Lung (tissue), 12 donors: ENCODE data around the gene TMEM95. TPM values are rescaled to one million over a fixed set of nuclear protein-coding genes. Genes with fewer than 3 reads are reported as not detected.
A peak's percentile ranks its signal among the peaks of the same experiment; 100 is the strongest.

Experiments
- ATAC-seq: fragments of 200-7000 bp; cut with Tn5 transposase; one replicate; pipeline ENCODE4 v1.9.1; 2020; ENCODE audit warnings: moderate number of reproducible peaks; ENCODE audit not compliant: insufficient read depth, low FRiP score
- DNase-seq, 3 donors: peaks; one replicate each; pipeline ENCODE4 v3.0.0-alpha.2; 2013 to 2017
- H3K27ac ChIP-seq, 2 donors: one replicate each; pipeline ENCODE4 v1.5.1; 2013; ENCODE audit warnings: mild to moderate bottlenecking in 2 of 2, moderate library complexity in 2 of 2, control low read depth in 1 of 2, inconsistent platforms in 1 of 2, low read depth in 1 of 2, low read length in 1 of 2
- H3K27me3 ChIP-seq, 3 donors: one replicate each; pipeline ENCODE4 v1.5.1; 2013; ENCODE audit warnings: low read length in 2 of 3; ENCODE audit not compliant: control insufficient read depth in 3 of 3, insufficient read depth in 3 of 3
- H3K36me3 ChIP-seq, 4 donors: one replicate each; pipeline ENCODE4 v1.5.1; 2013; ENCODE audit warnings: low read length in 4 of 4, mild to moderate bottlenecking in 1 of 4, moderate library complexity in 1 of 4; ENCODE audit not compliant: control insufficient read depth in 4 of 4, insufficient read depth in 4 of 4
- H3K4me1 ChIP-seq, 5 donors: one replicate each; pipeline ENCODE4 v1.5.1; 2013; ENCODE audit warnings: low read length in 5 of 5, mild to moderate bottlenecking in 2 of 5, moderate library complexity in 1 of 5; ENCODE audit not compliant: control insufficient read depth in 5 of 5, insufficient read depth in 5 of 5
- H3K4me3 ChIP-seq: one replicate; pipeline ENCODE4 v1.5.1; 2013; ENCODE audit warnings: mild to moderate bottlenecking, control low read depth, moderate library complexity
- H3K9ac ChIP-seq, 2 donors: one replicate each; pipeline ENCODE4 v1.5.1; 2013; ENCODE audit warnings: low read length in 2 of 2, control low read depth in 1 of 2; ENCODE audit not compliant: insufficient read depth in 1 of 2
- H3K9me3 ChIP-seq, 4 donors: one replicate each; pipeline ENCODE4 v1.5.1; 2013; ENCODE audit warnings: low read length in 3 of 4, mild to moderate bottlenecking in 1 of 4, moderate library complexity in 1 of 4; ENCODE audit not compliant: control insufficient read depth in 4 of 4, insufficient read depth in 3 of 4
- WGBS, 2 donors: extraction: QIAGEN DNeasy Blood & Tissue Kit; methylation state at CpG; one replicate each; pipeline ENCODE4 v1.1.7; 2013; 5-methylcytosine and 5-hydroxymethylcytosine counted together
- polyA plus RNA-seq, 2 donors: library from polyadenylated mRNA; stranded (reverse); fragments of 200-250 nt; gene quantifications; one replicate each; pipeline ENCODE4 v1.2.1, GENCODE V29; 2013
- total RNA-seq, 2 donors: library from RNA; depleted of rRNA in 1 of 2; stranded (reverse); fragments of >200 nt in 1 of 2; gene quantifications; one replicate each; pipeline ENCODE4 v1.2.1, GENCODE V29; 2014 to 2021
- TF ChIP-seq, protein P1 (sequence below): IDR thresholded peaks from 2 replicates; pipeline ENCODE4 v1.5.1; 2012; ENCODE audit warnings: mild to moderate bottlenecking; ENCODE audit errors: control extremely low read depth, extremely low read depth
- donor health status: control.
- donor health status: control.
- donor health status: Bipolar disorder and iron deficiency.
- donor health status: healthy.
- donor health status: DM: yes; HTN: yes; CAD: no.

The TMEM95 gene
- total and polyA plus RNA-seq, 4 donors = not detected

DNA sequence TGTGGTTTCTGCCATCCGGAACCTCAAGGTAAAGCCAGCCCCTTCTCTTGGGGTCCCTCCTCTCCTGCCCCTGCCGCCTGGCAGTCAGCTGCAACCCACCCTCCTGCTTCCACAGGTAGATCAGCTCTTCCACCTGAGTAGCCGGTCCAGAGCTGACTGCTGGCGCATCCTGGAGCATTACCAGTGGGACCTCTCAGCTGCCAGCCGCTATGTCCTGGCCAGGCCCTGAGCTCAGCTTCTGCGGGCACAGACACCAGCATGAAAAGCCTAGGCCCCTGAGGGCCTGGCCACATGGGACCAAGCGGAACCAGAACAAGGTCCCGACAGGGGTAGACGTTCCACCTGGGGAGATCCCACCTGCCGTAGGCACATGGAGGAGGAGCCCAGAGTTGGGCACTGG is 33.9 kb downstream of the TMEM95 start:
- WGBS, 2 donors = 96% methylated on average over 9 to 10 of the region's 10 CpGs
- H3K9ac ChIP-seq = no peak overlapping the region
- no peak for DNase-seq
- TF ChIP-seq, protein P1, sequence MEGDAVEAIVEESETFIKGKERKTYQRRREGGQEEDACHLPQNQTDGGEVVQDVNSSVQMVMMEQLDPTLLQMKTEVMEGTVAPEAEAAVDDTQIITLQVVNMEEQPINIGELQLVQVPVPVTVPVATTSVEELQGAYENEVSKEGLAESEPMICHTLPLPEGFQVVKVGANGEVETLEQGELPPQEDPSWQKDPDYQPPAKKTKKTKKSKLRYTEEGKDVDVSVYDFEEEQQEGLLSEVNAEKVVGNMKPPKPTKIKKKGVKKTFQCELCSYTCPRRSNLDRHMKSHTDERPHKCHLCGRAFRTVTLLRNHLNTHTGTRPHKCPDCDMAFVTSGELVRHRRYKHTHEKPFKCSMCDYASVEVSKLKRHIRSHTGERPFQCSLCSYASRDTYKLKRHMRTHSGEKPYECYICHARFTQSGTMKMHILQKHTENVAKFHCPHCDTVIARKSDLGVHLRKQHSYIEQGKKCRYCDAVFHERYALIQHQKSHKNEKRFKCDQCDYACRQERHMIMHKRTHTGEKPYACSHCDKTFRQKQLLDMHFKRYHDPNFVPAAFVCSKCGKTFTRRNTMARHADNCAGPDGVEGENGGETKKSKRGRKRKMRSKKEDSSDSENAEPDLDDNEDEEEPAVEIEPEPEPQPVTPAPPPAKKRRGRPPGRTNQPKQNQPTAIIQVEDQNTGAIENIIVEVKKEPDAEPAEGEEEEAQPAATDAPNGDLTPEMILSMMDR = no peak
- peaks cover 0 to 37% (median 19%) of the 10 kb centered on the region in 4 donors for H3K36me3 ChIP-seq
- H3K4me1 ChIP-seq = peaks cover 0 to 16% (median 4%) of the 10 kb centered on the region in 5 donors
- H3K9me3 ChIP-seq = peaks cover 0 to 4% (median 0%) of the 10 kb centered on the region in 4 donors
- no peaks in the 10 kb centered on the region for H3K27me3 ChIP-seq
- H3K27ac ChIP-seq = no peak overlapping the region
- no peak for ATAC-seq
- H3K4me3 ChIP-seq = no peak overlapping the region

DNA sequence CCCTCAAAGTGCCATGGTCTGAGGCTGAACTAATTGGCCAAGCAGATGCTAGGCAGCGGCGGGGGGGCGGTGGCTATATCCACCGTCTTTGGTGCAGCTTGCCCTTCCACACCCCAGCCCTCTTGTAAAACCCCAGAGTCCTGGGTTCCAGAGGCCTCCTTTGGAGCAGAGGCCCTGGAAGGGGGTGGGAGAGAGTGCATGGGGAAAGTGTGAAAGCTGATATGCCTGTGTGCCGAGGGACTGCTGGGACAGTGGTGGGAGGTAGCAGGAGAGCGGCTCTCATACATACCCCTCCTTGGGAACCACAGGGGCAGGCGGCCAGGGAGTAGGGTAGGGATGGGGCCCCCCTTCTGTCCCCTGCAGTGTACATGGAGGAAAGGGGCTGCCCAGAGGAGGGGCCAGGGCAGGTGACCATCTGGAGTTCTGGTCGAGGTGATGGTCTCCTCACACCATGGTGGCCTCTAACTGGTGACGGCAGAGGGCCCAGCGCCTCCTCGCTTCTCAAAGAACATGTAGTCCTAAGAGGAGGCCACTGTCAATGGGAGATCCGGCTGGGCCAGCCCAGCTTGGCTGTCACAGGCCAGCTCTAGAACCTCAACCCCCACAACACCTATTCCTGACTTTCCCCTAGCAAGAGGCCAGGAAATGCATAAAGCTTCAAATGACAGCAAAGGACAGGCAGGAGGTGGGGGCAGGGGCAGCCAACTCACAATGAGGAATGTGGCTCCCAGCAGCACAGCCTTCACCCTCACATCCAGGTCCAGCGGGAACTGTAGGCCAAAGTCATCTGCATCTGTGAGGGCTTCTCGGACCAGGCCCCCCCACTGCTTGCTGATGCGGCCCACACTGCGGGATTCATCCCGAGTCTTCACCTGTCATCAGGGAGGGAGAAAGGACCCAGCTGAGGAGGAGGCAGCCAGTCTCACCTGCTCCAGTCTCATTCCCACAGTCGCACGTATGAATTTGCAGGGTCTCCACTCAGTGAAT is 35.3 kb downstream of the TMEM95 start:
- DNase-seq (no peak), ATAC-seq (no peak)
- Histone ChIP-seq H3K36me3 (peaks cover 0 to 34% (median 19%) of the 10 kb centered on the region in 4 donors), H3K4me1 (peaks cover 0 to 13% (median 3%) of the 10 kb centered on the region in 5 donors), H3K27ac (no peak overlapping the region), H3K4me3 (no peak overlapping the region), H3K9me3 (peaks cover 0 to 4% (median 0%) of the 10 kb centered on the region in 4 donors), H3K9ac (no peak overlapping the region), H3K27me3 (no peaks in the 10 kb centered on the region)
- TF ChIP-seq, protein P1 = no peak
- WGBS, 2 donors = 91% methylated on average over 19 of the region's 19 CpGs

DNA sequence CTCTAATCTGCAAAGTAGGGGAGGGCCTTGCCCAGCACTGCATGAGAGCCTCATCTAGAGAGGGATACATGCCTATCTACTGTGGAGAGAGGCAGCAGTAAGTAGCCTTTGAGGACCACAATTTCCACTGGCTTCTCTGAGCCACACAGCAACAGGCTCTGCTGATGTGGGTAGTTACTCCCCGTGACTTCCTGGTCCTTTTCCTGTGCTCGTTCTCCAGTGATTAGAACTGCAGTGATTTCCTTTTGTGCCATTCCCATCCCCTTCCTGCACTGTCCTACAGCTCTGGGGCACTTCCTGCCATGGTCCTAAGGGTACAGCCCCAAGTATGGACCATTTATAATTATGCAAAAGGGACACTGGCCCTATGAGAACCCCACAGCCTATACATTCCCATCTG is 36.4 kb downstream of the TMEM95 start:
- H3K36me3 ChIP-seq = peaks cover 0 to 34% (median 19%) of the 10 kb centered on the region in 4 donors
- peaks cover 0 to 13% (median 3%) of the 10 kb centered on the region in 5 donors for H3K4me1 ChIP-seq
- no peak for DNase-seq
- TF ChIP-seq, protein P1 = no peak
- peaks cover 0 to 4% (median 0%) of the 10 kb centered on the region in 4 donors for H3K9me3 ChIP-seq
- no peak overlapping the region for H3K9ac ChIP-seq
- no peak for ATAC-seq
- 24 to 36% methylated on average over 2 of the region's 2 CpGs for WGBS, 2 donors
- no peaks in the 10 kb centered on the region for H3K27me3 ChIP-seq
- H3K4me3 ChIP-seq = no peak overlapping the region
- H3K27ac ChIP-seq = peak overlapping the region in 1 of 2 donors; percentile 66
